ENCODE measurements around the gene PDIA3.

DNA sequence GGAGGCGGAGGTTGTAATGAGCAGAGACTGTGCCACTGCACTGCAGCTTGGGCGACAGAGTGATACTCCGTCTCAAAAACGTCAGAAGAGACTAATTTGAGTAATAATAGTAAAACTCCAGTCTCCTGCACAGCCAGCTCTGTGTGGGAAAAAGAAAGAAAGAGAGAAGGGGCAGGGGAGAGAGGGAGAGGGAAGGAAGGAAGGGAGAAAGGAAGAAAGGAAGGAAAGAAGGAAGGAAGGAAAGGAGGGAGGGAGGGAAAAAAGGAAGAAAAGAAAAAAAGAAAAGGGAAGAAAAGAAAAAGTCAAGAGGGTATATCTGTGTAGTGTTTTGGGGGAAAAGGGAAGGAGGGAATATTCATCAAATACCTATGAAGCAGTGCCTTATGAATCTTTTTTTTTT, 23.1 kb upstream of the PDIA3 start:
- TF ChIP-seq POLR2AphosphoS5 (IDR thresholded peaks at IDR 0.05; ENCODE audit: low read depth, low read length) (no peak), TCF7L2 (IDR thresholded peaks at IDR 0.05; ENCODE audit: low read depth, low read length) (no peak), SIN3A (IDR thresholded peaks at IDR 0.05; ENCODE audit: borderline replicate concordance, insufficient read depth, low read depth, low read length) (no peak)
- TF ChIP-seq, protein P1, sequence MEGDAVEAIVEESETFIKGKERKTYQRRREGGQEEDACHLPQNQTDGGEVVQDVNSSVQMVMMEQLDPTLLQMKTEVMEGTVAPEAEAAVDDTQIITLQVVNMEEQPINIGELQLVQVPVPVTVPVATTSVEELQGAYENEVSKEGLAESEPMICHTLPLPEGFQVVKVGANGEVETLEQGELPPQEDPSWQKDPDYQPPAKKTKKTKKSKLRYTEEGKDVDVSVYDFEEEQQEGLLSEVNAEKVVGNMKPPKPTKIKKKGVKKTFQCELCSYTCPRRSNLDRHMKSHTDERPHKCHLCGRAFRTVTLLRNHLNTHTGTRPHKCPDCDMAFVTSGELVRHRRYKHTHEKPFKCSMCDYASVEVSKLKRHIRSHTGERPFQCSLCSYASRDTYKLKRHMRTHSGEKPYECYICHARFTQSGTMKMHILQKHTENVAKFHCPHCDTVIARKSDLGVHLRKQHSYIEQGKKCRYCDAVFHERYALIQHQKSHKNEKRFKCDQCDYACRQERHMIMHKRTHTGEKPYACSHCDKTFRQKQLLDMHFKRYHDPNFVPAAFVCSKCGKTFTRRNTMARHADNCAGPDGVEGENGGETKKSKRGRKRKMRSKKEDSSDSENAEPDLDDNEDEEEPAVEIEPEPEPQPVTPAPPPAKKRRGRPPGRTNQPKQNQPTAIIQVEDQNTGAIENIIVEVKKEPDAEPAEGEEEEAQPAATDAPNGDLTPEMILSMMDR (IDR thresholded peaks at IDR 0.05) = no peak

All from Panc1 (cell line).